HepG2 (cell line): ENCODE results near the gene MAN1A1.

Experiments
- CTCF ChIP-seq: sonication (generic); formaldehyde crosslinking; IDR thresholded peaks from 2 replicates; pipeline ENCODE4 v1.5.0; 2020; ENCODE audit warnings: mild to moderate bottlenecking, missing genetic modification reagents, moderate library complexity
- EP300 ChIP-seq, 3 experiments: sonication (generic) in 1 of 3; formaldehyde crosslinking in 1 of 3; IDR thresholded peaks; 2 replicates each; pipeline versions ENCODE4 v1.5.1 to v1.6.1; 2011 to 2020; ENCODE audit warnings: low read depth in 2 of 3, low read length in 2 of 3, borderline replicate concordance in 1 of 3, improper control_type of control experiment in 1 of 3, mild to moderate bottlenecking in 1 of 3, missing genetic modification reagents in 1 of 3, moderate library complexity in 1 of 3
- FOXK2 ChIP-seq: fragments of 450-650 bp; IDR thresholded peaks from 2 replicates; pipeline ENCODE4 v1.6.1; 2016
- HNRNPUL1 ChIP-seq: fragments of 200-400 bp; formaldehyde crosslinking; IDR thresholded peaks from 2 replicates; pipeline ENCODE4 v1.6.1; 2017; ENCODE audit warnings: low read depth, mild to moderate bottlenecking, low read length, moderate library complexity
- NFRKB ChIP-seq: fragments of 450-650 bp; IDR thresholded peaks from 2 replicates; pipeline ENCODE4 v1.6.1; 2017
- ZNF609 ChIP-seq: sonication (generic); formaldehyde crosslinking; IDR thresholded peaks from 2 replicates; pipeline ENCODE4 v1.4.0; 2020; ENCODE audit warnings: mild to moderate bottlenecking, missing genetic modification reagents, borderline replicate concordance
- ZNF687 ChIP-seq: sonication (generic); formaldehyde crosslinking; IDR thresholded peaks from 2 replicates; pipeline ENCODE4 v1.5.1; 2020; ENCODE audit warnings: mild to moderate bottlenecking, missing genetic modification reagents, moderate library complexity

GRCh38 chr6:119243037-119243436 lies 106.5 kb downstream of the MAN1A1 start:
- no peak for TF ChIP-seq CTCF (CRISPR knock-in tag)
- TF ChIP-seq HNRNPUL1, result 0 out of 2 replicates have a peak, but pooled peaks have one; percentile 3
- no peak for TF ChIP-seq EP300 (IDR thresholded peaks at IDR 0.05; ENCODE audit: low read depth in 2 of 2, low read length in 2 of 2)
- no peak for TF ChIP-seq EP300 (CRISPR knock-in tag; IDR thresholded peaks at IDR 0.05; ENCODE audit: borderline replicate concordance)
- TF ChIP-seq ZNF609, result no peak
- no peak for TF ChIP-seq FOXK2
- no peak for TF ChIP-seq NFRKB
- TF ChIP-seq ZNF687 (CRISPR knock-in tag), result no peak
